ENCODE results near the gene CLDN4.
"Not testable (repeated sequence)": the region's sequence is repeated elsewhere in the genome, so short reads cannot be mapped to it uniquely, and the experiment has no call there.

CLDN4 gene

GRCh38 chr7:73844131-73844547, 13.3 kb downstream of the CLDN4 start:
- DNase-seq: no peak

DNA sequence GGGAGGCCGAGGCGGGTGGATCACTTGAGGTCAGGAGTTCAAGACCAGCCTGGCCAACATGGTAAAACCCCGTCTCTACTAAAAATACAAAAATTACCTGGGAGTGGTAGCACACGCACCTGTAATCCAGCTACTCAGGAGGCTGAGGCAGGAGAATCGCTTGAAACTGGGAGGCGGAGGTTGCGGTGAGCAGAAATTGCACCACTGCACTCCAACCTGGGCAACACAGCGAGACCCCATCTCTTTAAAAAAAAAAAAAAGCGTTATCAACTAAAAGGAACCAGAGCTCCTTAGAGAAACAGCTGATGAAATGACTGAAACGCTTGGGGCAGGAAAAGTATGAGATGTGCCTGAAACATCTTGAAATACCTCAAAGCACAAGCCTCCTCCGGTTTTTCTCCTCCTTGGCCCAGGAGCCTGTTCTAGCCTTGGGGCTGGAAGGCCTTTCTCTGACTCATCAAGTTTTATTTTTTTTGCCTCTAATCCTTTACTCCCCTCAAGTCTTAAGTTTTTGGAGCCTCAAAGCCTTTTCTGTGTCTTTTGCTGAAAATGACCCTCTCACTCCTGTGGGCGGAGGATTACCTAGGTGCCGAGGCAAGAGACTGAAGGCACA, 14.2 kb downstream of the CLDN4 start:
- no peak for DNase-seq

DNA sequence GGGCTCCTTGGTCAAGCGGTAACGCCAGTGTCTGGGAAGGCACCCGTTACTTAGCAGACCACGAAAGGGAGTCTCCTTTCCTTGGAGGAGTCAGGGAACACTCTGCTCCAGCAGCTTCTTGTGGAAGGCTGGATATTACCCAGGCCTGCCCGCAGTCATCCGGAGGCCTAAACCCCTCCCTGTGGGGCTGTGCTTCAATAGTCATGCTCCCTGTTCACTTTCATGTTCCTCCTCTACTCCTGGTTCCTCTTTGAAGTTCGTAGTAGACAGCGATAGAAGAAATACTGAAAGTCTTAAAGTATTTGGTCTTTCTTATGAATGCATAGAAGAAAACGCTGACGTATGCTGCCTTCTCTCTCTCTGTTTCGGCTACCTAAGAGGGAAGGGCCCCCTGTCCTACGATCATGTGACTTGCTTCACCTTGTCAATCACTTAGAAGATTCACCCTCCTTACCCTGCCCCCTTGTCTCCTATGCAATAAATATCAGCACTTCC, 15.0 kb downstream of the CLDN4 start:
- DNase-seq: not testable (repeated sequence)

GRCh38 chr7:73847941-73848723, 17.3 kb downstream of the CLDN4 start:
- no peak for DNase-seq

- DNase-seq: peak; percentile 34
Observed at GRCh38 chr7:73850781-73851207, 20.0 kb downstream of the CLDN4 start.

GRCh38 chr7:73851410-73852338, 20.9 kb downstream of the CLDN4 start:
- DNase-seq: peak; percentile 64

- DNase-seq: no peak
Observed at GRCh38 chr7:73852500-73852899, 21.7 kb downstream of the CLDN4 start.

DNA sequence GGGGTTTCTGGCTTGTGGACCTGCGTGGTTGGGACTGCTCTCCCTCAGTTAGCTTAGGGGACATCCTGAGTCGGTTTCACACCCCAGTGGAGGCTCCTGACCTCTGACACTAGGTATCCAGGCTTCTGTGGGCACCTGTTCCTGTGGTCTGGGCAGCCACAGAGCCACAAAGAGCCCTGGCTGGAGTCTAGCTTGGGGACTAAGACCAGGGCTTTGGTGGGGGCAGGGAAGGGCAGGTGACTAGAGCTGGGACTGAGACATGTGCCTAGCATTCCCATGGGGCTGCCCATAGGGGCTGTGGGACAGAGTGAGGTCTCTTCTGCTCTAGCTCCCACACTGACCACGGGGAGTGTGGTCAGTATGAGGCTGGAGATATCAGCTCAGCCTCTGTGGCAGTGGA, 26.1 kb downstream of the CLDN4 start:
- DNase-seq: no peak

DNA sequence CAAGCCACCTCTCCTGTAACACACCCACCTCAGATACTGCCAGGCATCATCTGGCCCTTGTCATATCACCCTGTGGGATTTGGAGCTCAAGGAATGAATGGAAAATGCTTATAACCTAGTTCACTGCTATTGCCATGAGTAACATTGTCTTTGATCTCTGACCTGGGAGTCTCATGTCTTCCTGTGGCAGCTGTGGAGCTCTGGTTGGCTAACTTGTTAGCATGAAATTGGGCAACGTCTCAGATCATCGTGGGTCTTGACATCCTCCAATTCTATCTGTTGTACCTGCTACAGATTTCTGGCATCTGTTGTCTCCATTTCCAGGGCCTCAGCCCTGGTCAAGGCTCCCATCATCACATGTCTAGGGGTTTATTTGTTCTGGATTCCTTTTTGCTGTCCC, 28.0 kb downstream of the CLDN4 start:
- peak; percentile 50 for DNase-seq

DNA sequence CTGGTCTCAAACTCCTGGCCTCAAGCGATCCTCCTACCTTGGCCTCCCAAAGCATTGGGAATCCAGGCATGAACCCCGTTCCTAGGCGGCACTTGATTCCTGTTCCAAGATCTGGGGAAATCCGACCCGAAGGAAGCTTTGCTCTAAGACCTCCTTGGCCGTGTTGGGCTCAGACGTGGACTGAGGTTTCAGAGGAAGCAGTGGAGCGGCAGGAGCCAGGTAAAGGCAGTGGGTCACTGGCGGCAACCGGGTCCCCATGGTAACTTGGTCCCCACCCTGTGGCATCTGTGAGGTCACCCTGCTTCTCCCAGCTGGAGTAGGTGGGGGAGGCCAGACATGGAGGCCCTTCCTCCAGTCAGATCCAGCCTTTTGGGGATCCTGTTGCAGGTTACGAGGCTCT, 30.1 kb downstream of the CLDN4 start, which contains the start of gene TMEM270:
Gene TMEM270, plus strand, starts transcription at position 301 of the 400 bp plus-strand sequence. Its CDS starts 36 bp downstream, at position 337.
- DNase-seq: no peak

GRCh38 chr7:73861305-73861704, 30.5 kb downstream of the CLDN4 start:
- DNase-seq: no peak

DNA sequence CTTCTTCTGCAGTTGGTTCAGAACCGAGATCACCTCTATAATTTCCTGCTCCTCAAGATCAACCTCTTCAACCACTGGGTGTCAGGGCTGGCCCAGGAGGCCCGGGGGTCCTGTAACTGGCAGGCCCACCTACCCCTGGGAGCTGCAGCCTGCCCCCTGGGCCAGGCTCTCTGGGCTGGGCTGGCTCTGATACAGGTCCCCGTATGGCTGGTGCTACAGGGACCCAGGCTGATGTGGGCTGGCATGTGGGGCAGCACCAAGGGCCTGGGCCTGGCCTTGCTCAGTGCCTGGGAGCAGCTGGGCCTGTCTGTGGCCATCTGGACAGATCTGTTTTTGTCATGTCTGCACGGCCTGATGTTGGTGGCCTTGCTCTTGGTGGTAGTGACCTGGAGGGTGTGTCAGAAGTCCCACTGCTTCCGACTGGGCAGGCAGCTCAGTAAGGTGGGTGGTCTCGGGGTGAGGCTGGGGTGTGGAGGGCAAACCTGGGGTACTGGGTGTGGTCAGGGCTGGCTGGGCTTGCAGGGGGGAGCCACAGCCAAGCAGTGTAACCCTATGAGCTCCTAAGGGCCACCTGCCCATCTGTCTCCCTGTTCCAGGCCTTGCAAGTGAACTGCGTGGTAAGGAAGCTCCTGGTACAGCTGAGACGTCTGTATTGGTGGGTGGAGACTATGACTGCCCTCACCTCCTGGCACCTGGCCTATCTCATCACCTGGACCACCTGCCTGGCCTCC, 34.4 kb downstream of the CLDN4 start:
- no peak for DNase-seq

DNA sequence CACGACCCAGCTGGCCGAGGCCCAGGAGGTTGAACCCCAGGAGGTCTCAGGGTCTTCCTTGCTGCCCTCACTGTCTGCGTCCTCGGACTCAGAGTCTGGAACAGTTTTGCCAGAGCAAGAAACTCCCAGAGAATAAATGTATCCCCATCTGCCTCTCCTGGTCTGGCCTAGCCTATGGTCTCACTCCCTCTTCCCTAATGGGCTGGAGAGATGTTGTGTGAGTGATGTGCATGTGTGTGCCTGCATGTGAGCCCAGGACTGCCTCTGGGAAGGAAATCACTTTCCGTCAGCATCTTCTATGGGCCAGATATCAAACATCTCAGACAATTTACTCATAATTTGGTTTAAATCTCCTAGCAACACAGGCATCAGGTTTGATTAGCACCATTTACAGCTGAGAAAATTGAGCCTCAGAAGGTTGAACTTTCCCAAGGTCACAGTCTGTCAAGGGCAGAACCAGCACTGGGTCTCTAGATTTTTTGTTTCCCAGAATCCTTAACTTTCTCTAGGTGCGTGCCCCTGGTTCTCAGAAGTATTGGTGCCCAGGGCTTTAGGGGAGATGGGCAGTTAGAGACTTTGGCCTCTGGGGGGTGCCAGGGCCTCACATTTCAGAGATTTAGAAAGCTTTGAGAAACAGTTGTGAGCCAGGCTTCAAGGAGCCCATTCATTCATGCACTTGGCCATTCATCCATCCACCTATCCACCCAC, 35.1 kb downstream of the CLDN4 start:
- DNase-seq: peak; percentile 81

- no peak for DNase-seq
Observed at GRCh38 chr7:73866446-73866767, 35.6 kb downstream of the CLDN4 start.

DNA sequence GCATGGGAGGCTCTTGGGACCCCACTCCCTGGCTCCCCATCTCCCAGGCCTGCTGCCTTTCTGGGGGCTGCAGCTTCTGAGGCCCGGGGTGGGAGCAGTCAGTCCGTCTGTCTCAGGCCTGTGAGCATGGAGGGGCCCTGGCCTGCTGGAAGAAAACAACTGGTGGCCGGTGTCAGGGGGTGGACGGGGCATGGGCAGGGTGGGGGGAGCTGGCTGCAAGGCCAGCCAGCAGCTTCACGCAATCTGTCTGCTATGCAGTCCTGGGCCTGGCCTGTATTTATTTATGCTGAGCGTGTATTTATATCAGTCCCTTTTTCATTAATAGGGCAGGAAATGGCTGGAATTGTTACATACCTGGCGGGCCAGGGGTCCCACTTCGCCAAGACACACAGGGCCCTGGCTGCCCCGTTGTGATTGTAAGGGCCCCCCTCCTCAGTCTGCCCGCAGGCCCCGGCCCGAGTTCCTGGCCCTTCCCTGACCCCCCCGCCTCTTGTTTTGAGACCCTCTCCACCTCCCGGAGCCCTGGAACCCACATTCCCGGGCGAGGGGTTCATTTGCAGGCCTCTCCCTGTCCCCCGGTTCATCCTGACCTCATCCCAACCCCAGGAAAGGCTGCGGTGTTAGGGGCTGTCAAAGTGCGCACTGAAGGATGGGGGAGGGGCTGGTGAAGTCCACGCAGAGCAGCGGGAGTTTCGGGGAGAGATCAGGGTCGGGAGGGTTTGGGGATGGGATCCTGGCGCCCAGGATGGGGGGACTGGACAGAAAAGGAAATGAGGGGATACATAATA, 38.4 kb downstream of the CLDN4 start:
- DNase-seq: no peak

DNA sequence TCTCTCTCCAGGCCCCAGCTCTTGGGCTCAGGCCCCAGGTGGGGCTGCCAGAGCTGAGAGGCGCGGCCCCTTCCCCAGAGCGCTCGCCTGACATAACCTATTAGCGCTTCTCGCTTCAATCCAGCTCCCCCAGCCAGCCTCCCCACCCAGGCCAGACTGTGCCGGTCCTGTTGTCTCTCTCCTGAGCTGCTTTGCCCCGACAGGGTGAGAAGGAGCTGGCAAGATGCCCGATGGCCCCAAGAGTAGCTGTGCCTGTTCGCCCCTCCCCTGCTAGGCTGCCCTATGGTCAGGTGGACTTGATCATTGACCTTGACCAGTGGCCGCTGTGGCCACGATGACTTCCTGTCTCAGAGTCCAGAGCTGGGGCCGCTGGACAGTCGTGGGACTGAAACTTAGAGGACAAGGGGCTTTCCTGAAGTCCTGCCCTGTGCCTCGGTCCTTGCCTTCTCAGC, 39.3 kb downstream of the CLDN4 start:
- peak; percentile 50 for DNase-seq

DNA sequence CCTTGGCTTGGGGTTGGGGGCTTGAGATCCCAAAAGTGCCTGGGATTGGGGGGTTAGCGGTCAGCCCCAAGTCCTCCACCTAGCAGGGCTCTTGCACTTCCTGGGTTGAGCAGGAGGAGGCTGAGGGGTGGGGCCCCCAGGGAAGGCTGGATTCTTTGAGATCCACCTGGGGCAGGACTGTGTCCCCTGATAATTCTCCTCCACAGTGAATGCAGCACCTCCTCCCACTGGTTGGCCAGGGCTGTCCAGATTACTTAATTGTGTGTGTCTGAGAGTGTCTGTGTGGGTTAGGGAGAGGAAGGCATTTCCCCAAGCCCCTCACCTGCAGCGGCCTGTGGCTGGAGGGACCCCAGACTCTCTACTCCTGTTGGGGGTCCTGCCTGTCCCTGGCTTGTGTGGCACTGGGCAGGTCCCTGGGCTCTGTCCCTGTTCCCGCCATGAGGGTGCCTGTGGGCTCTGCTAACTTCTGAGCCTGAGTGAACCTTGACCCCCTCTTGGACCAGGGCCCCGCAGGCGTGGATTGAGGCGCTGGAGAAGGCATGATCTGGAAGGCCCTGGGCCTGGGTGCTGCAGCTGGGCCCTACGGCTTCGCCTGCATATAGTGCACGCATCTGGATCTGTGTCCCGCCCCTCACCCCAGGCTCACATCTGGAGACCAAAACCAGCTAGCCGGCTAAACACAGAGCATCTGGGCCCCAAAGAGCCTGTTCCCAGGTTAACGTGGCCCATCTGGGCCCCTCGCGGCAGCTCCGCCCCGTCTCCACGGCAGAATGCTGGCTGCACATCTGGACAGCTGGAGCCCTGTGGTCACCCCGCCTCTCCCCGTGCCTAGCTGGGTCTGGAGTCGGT, 40.6 kb downstream of the CLDN4 start:
- no peak for DNase-seq

- DNase-seq: no peak
Observed at GRCh38 chr7:73872056-73872908, 41.5 kb downstream of the CLDN4 start.

DNA sequence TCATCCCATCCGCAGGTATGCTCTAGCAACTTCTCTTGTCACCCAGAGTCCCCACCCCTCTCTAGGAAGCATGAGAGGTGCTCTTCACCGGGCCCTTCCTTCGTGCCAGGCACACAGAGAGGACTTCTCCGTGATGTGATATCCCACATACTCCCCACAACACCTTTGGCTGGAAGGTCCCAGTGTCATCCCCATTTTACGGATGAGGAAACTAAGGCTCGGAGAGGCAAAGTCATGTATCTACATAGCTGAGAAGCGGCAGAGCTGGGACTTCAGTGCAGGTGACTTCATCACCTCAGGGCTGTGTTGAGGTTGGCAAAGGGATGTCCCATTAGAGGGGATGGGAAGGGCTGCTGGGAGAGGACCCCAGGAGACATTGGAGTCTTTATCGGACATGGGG, 45.6 kb downstream of the CLDN4 start:
- DNase-seq: no peak
